Fibroblast of mammary gland (primary cell): ENCODE data around the gene INTS15.
"Not testable (repeated sequence)": the region's sequence is repeated elsewhere in the genome, so short reads cannot be mapped to it uniquely, and the experiment has no call there.

Source experiments
- DNase-seq: peaks from one replicate; pipeline ENCODE4 v3.0.0-alpha.2; 2010; ENCODE audit warnings: low read depth
- H3K4me3 ChIP-seq: 2 replicates; pipeline ENCODE4 v1.5.1; 2011; ENCODE audit warnings: low read depth, mild to moderate bottlenecking, low read length, moderate library complexity; ENCODE audit not compliant: control insufficient read depth
- CTCF ChIP-seq: conservative IDR thresholded peaks from 2 replicates; pipeline ENCODE4 v1.5.1; 2011; ENCODE audit warnings: low read depth, low read length, inconsistent platforms; ENCODE audit not compliant: control insufficient read depth, insufficient read depth

INTS15 gene

DNA sequence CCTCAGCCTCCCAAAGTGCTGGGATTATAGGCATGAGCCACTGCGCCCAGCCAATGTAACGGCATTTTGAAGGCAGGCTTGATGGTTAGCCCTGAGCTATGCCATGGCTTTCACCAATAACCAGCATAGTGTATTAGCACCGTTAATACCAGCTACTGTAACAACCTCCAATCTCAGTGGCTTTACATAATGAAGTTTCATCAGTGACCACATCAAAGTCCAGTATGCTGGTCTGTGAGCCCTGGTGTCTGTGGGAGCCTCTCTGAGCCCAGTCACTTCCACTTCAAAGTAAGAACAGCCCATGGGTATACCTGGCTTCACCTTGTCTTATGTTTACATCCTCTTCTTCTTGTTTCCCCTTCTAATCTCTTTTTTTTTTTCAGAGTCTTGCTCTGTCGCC lies 24.2 kb upstream of the INTS15 start:
- no peak for TF ChIP-seq CTCF
- no peak overlapping the region for H3K4me3 ChIP-seq
- no peak for DNase-seq

DNA sequence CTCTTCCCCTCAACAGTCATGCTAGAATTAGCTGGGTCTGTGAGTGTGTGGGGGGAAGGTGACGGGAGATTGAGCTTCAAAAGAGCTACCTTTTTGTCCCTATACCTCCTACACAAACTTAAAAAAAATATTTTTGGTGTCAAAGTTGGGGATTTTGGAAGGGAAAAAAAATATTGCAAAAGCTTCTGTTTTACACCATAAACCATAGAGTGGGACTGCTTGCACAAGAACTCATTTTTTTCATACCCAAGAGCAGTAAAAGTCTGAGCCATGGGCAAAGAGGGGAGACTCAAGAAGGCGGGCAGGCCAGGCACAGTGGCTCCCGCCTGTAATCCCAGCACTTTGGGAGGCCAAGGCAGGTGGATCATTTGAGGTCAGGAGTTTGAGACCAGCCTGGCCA lies 21.9 kb upstream of the INTS15 start:
- DNase-seq = no peak
- TF ChIP-seq CTCF = no peak
- H3K4me3 ChIP-seq = no peak overlapping the region

GRCh38 chr7:6571160-6571779 lies 18.6 kb upstream of the INTS15 start:
- no peak for DNase-seq
- TF ChIP-seq CTCF = no peak
- no peak overlapping the region for H3K4me3 ChIP-seq

GRCh38 chr7:6575281-6576023 lies 14.4 kb upstream of the INTS15 start:
- no peak for TF ChIP-seq CTCF
- DNase-seq = no peak
- no peak overlapping the region for H3K4me3 ChIP-seq

DNA sequence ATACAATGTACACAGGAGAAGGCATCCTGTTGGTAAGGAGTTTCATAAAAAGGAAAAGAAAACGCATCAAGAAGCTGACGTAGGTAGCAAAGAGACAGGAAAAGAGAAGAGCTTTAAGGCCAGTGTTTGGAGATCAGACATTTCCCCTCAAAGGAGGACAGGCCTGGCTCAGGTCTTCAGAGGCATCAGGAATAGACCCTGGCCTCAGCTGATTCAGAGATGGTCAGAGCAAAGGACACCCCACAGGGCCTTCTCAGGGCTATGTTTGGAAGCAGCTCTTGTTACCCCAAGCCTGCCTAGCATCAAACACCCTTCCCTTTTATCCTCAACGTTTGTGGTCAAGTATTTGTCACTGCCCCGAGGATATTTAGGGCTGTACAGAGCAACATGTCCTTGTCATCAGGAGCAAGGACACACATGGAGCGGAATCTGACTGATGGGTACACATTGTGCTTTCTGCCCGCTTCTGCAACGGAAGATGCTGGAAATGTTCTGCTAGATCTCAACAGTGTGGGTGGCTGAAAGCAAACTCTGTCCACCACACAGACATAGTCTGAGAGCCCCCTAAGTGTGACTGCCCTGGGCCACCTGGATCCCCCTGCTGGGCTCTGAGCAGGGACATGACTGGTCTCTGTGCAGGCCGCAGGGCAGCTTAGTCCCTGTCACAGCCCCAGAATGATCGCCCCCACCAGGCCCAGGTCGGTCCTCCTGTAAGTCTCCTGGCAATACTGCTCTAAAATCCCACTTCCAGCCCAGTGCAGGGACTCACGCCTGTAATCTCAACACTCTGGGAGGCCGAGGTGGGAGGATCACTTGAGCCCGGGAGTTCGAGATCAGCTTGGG lies 13.6 kb upstream of the INTS15 start:
- peak overlapping the region; percentile 78 for H3K4me3 ChIP-seq
- DNase-seq = no peak
- TF ChIP-seq CTCF = no peak

DNA sequence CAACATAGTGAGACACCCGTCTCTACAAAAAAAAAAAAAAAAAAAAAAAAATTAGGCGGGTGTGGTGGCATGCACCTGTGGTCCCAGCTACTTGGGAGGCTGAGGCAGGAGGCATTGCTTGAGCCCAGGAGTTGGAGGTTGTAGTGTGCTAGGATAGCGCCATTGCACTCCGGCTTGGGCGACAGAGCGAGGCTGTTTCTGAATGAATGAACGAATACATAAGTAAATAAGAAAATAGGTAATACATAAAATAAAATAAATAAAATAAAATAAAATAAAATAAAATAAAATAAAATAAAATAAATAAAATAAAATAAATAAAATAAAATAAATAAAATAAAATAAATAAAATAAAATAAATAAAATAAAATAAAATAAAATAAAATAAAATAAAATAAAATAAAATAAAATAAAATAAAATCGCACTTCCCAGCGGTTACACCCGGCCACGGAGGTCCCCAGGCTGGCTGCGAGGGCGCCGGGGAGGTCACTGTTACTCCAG lies 12.9 kb upstream of the INTS15 start:
- peak overlapping the region; percentile 78 for H3K4me3 ChIP-seq
- not testable (repeated sequence) for DNase-seq
